Measurements from ENCODE around the gene INO80E.
"Not testable (repeated sequence)": the region's sequence is repeated elsewhere in the genome, so short reads cannot be mapped to it uniquely, and the experiment has no call there.

DNA sequence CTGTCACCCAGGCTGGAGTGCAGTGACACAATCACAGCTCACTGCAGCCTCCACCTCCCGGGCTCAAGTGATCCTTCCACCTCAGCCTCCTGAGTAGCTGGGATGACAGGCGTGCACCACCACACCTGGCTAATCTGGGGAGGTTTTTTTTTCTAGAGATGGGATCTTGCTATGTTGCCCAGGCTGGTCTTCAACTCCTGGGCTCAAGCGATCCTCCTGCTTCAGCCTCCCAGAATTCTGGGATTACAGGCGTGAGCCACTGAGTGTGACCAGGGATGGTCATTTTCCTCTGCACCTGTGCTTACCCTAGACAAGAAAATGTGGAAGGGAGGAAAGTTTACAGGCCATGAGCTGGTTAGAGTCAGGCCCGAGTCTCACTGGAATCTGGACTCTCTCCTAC, 44.6 kb downstream of the INO80E start:
- TF ChIP-seq, protein P1, sequence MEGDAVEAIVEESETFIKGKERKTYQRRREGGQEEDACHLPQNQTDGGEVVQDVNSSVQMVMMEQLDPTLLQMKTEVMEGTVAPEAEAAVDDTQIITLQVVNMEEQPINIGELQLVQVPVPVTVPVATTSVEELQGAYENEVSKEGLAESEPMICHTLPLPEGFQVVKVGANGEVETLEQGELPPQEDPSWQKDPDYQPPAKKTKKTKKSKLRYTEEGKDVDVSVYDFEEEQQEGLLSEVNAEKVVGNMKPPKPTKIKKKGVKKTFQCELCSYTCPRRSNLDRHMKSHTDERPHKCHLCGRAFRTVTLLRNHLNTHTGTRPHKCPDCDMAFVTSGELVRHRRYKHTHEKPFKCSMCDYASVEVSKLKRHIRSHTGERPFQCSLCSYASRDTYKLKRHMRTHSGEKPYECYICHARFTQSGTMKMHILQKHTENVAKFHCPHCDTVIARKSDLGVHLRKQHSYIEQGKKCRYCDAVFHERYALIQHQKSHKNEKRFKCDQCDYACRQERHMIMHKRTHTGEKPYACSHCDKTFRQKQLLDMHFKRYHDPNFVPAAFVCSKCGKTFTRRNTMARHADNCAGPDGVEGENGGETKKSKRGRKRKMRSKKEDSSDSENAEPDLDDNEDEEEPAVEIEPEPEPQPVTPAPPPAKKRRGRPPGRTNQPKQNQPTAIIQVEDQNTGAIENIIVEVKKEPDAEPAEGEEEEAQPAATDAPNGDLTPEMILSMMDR (IDR thresholded peaks at IDR 0.05) = not testable (repeated sequence)
- not testable (repeated sequence) for TF ChIP-seq POLR2A (IDR thresholded peaks at IDR 0.05)

Measured in body of pancreas (tissue), 4 donors.